ENCODE results near the gene FAM50B. TPM values are rescaled to one million over a fixed set of nuclear protein-coding genes. Genes with fewer than 3 reads are reported as not detected.

Gene FAM50B, protein sequence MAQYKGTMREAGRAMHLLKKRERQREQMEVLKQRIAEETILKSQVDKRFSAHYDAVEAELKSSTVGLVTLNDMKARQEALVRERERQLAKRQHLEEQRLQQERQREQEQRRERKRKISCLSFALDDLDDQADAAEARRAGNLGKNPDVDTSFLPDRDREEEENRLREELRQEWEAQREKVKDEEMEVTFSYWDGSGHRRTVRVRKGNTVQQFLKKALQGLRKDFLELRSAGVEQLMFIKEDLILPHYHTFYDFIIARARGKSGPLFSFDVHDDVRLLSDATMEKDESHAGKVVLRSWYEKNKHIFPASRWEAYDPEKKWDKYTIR
- polyA plus RNA-seq, result 10 to 100 TPM in 1 of 3 donors, 1 to 10 TPM in 2; 3.9 to 15.9 (median 4.2) TPM

DNA sequence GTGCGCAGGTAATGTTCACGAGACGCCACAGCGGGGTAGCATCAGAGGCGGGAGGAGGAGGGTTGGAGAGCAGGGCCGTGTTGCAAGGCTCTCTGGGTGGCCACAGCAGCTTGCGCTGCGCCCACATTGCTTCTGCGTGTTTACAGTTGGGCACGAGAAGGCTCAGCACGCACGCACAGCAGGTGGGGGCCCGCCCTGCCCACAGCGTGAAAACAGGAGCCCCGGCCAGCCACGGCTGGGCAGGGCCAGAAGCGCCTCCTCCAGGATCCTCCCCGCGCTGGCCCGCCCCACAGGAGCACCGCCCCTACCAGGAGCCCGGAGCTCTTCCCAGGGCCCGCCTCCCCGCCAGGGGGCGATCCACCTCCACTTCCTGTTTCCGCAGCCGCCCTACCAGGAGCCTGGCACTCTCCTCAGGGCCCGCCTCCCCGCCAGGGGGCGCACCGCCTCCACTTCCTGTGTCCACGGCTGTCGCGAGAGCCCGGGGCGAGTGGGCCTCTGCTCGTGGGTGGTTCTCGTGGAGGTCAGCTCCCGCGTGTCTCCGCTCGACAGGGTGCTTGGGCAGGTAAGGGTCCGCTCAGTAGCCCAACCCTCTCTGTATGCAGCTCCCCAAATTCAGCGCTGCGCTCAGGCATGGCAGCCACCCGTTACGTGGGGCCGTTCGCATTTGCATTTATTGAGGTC is at the start of gene FAM50B:
FAM50B (plus strand) TSS at position 449 of the 681 bp plus-strand sequence. CDS start 439 bp downstream, outside the sequence.
- Mint-ChIP-seq H3K27me3 (ENCODE audit: low read depth in 3 of 3) (peaks cover 3 to 9% (median 4%) of the 10 kb centered on the region in 3 donors), H3K4me3 (peak within 1 kb of the TSS; percentile 82 to 95 (median 88)), H3K36me3 (no peaks in the 10 kb centered on the region), H3K9me3 (peaks cover 0 to 3% (median 0%) of the 10 kb centered on the region in 6 donors), H3K27ac (peak within 1 kb of the TSS; percentile 84 to 98 (median 93)), H3K4me1 (peaks cover 14 to 15% of the 10 kb centered on the region in 2 donors)
- peak; percentile 91 to 94 (median 94) for DNase-seq

- peaks cover 2 to 5% (median 4%) of the 10 kb centered on the region in 3 donors for H3K27me3 Mint-ChIP-seq (ENCODE audit: low read depth in 3 of 3)
- H3K9me3 Mint-ChIP-seq, result no peaks in the 10 kb centered on the region
- H3K27ac Mint-ChIP-seq, result peak overlapping the region in 1 of 6 donors; percentile 41
- H3K4me3 Mint-ChIP-seq, result no peak overlapping the region
- no peaks in the 10 kb centered on the region for H3K36me3 Mint-ChIP-seq
- H3K4me1 Mint-ChIP-seq, result no peaks in the 10 kb centered on the region
- no peak for DNase-seq
Measured at GRCh38 chr6:3799719-3800118, 49.5 kb upstream of the FAM50B start.

DNA sequence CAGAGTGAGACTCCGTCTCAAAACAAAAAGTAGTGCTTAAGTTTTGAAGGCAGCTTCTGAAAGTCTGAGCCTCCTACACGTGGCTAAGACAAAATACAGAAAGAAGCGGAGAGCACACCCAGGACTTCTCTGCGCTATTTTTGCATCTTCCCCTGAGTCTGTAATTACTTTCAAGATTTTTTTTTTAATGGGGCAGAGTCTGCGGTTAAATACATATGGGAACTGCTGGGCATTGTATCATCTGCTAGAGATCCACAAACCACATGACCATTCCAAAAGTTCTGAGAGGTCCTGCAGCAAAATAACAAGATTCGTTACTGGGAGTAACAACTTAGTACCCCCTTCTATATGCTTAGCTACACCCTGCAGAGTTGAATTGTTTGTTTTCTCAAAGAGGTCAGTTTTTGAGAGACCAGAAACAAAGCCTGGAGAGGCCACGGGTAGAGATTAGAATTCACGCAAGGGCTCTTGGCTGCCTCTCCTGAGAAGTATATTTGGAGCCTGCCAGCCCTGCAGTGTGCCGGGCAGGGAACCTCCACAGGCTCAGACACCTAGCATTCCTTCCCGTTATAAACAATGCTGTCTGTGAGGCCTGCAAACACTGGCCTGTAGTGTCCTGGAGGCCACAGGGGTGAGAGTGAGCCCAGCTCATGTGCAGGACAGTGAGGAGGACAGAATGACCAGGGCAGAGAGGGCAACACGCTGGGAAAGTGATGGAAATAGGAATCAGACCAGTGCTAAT is 48.2 kb upstream of the FAM50B start:
- H3K4me3 Mint-ChIP-seq, result no peak overlapping the region
- no peaks in the 10 kb centered on the region for H3K9me3 Mint-ChIP-seq
- H3K4me1 Mint-ChIP-seq, result no peaks in the 10 kb centered on the region
- H3K27ac Mint-ChIP-seq, result no peak overlapping the region
- no peak for DNase-seq
- peaks cover under 1 to 4% (median 4%) of the 10 kb centered on the region in 3 donors for H3K27me3 Mint-ChIP-seq (ENCODE audit: low read depth in 3 of 3)
- H3K36me3 Mint-ChIP-seq, result no peaks in the 10 kb centered on the region

DNA sequence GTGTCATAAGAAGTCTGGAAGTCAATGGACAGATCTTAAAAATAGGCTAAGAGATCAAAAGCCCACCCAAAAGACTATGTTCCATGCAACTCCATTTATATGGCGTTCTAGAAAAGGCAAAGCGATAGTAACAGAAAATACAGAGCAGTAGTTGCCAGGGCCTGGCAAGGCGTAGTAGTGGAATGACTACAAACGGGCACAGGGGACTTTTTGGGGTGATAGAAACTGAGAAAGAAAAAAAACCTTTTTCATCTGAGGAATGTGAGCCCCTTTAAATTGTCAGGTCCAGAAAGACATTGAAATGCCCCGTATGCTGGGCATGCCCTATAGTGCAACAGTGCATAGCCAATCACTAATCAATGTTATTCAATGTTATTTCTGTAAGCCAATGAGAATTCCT is 47.2 kb upstream of the FAM50B start:
- DNase-seq, result no peak
- Mint-ChIP-seq H3K4me1 (no peaks in the 10 kb centered on the region), H3K9me3 (no peaks in the 10 kb centered on the region), H3K27ac (no peak overlapping the region), H3K4me3 (no peak overlapping the region), H3K27me3 (ENCODE audit: low read depth in 3 of 3) (peaks cover 0 to 7% (median 3%) of the 10 kb centered on the region in 3 donors), H3K36me3 (no peaks in the 10 kb centered on the region)

DNA sequence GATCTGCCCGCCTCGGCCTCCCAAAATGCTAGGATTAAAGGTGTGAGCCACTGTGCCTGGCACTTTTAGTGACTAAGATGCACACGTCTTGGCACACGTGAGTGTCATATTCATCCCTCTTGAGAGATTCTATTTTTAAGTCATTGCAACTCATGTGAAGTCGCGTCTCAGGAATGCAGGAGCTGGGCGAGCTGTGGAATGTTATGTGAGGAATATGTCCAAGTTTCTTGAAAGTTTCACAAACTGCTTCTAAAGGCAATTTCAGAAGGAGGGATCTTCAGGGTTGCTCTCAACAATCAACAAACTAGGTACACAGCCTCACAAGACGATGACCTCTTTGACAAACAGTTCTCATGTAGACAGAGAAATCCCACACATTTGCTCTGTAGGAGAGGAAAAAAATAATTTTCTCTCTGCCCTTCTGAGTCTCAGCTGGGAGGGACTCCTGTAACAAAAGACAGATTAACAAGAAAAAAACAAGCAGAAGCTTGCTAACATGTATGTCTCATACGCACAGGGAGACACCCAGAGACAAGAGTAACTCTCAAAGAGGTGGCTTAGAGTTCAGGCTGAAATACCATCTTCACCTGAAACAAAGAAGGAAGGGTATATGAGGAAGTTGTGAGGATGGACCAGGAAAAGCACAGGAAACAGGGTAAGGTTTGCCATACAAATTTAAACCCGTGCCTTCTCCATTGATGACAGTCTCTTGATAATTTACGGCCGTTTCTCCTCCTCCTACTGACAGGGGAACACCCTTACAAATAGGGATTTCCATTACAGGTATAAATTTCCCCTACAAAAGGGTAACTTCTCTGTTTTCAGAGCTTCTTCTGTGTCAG is 45.3 kb upstream of the FAM50B start:
- no peaks in the 10 kb centered on the region for H3K36me3 Mint-ChIP-seq
- no peaks in the 10 kb centered on the region for H3K9me3 Mint-ChIP-seq
- peaks cover 0 to 7% (median 3%) of the 10 kb centered on the region in 3 donors for H3K27me3 Mint-ChIP-seq (ENCODE audit: low read depth in 3 of 3)
- no peak overlapping the region for H3K4me3 Mint-ChIP-seq
- DNase-seq, result no peak
- no peaks in the 10 kb centered on the region for H3K4me1 Mint-ChIP-seq
- H3K27ac Mint-ChIP-seq, result no peak overlapping the region

- H3K27ac Mint-ChIP-seq, result no peak overlapping the region
- peaks cover 0 to 3% (median 0%) of the 10 kb centered on the region in 3 donors for H3K27me3 Mint-ChIP-seq (ENCODE audit: low read depth in 3 of 3)
- no peak for DNase-seq
- H3K4me1 Mint-ChIP-seq, result no peaks in the 10 kb centered on the region
- no peak overlapping the region for H3K4me3 Mint-ChIP-seq
- H3K36me3 Mint-ChIP-seq, result no peaks in the 10 kb centered on the region
- no peaks in the 10 kb centered on the region for H3K9me3 Mint-ChIP-seq
Measured at GRCh38 chr6:3804964-3805363, 44.2 kb upstream of the FAM50B start.

DNA sequence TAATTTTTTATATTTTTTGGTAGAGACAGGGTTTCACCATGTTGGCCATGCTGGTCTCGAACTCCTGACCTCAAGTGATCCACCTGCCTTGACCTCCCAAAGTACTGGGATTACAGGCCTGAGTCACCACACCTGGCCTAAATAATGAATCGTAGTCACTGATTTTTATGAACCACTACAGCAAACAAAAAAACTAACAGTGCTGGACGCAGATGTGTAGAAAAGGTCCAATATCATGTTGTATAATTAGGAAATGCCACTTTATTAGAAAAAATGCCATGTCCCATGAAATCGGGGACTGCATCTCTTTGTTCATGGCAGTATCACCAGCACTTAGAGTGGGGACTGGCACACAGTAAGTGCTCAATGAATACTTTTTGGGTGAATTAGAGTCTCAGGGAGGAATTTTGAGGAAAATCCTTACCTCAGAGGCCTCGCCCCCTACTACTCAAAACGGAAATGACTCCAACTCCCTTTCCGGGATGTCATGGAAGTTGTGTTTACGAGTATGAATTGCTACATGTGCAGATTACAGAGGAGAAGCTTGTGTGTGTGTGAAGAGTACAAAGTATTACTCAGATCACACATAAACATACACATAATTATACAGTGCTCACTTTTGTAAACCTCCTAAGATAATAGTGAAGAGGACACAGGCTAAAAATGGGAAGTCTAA is 43.6 kb upstream of the FAM50B start:
- no peaks in the 10 kb centered on the region for H3K4me1 Mint-ChIP-seq
- H3K36me3 Mint-ChIP-seq, result no peaks in the 10 kb centered on the region
- H3K27ac Mint-ChIP-seq, result no peak overlapping the region
- H3K4me3 Mint-ChIP-seq, result no peak overlapping the region
- H3K27me3 Mint-ChIP-seq (ENCODE audit: low read depth in 3 of 3), result peaks cover 0 to 3% (median 0%) of the 10 kb centered on the region in 3 donors
- DNase-seq, result no peak
- no peaks in the 10 kb centered on the region for H3K9me3 Mint-ChIP-seq

- Mint-ChIP-seq H3K27ac (no peak overlapping the region), H3K4me1 (no peaks in the 10 kb centered on the region), H3K36me3 (no peaks in the 10 kb centered on the region), H3K27me3 (ENCODE audit: low read depth in 3 of 3) (peaks cover 0 to 3% (median 1%) of the 10 kb centered on the region in 3 donors), H3K9me3 (no peaks in the 10 kb centered on the region), H3K4me3 (no peak overlapping the region)
- DNase-seq, result no peak
Measured at GRCh38 chr6:3806169-3806922, 42.8 kb upstream of the FAM50B start.

DNA sequence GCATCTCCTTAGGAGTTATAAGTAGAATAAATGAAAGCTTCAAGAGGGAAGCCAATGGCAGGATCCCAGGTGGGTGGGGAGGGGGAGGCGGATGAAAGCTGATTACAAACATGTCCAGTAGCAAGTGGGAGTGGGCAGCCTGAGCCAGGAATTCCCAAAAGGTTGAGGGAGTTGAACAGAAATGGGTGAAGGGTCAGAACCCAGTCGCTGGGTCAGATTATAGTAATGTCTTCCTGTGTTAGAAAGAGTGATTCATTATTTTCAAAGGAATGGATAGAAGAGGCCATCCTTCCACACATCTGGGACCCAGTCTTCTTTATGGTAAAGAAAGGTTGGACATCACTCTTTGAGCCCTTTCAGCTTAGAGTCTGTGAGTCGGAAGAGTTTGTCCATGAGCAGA is 41.0 kb upstream of the FAM50B start:
- no peaks in the 10 kb centered on the region for H3K9me3 Mint-ChIP-seq
- H3K27ac Mint-ChIP-seq, result no peak overlapping the region
- H3K4me3 Mint-ChIP-seq, result no peak overlapping the region
- no peaks in the 10 kb centered on the region for H3K36me3 Mint-ChIP-seq
- peaks cover 0 to 3% (median 2%) of the 10 kb centered on the region in 3 donors for H3K27me3 Mint-ChIP-seq (ENCODE audit: low read depth in 3 of 3)
- no peak for DNase-seq
- no peaks in the 10 kb centered on the region for H3K4me1 Mint-ChIP-seq

DNA sequence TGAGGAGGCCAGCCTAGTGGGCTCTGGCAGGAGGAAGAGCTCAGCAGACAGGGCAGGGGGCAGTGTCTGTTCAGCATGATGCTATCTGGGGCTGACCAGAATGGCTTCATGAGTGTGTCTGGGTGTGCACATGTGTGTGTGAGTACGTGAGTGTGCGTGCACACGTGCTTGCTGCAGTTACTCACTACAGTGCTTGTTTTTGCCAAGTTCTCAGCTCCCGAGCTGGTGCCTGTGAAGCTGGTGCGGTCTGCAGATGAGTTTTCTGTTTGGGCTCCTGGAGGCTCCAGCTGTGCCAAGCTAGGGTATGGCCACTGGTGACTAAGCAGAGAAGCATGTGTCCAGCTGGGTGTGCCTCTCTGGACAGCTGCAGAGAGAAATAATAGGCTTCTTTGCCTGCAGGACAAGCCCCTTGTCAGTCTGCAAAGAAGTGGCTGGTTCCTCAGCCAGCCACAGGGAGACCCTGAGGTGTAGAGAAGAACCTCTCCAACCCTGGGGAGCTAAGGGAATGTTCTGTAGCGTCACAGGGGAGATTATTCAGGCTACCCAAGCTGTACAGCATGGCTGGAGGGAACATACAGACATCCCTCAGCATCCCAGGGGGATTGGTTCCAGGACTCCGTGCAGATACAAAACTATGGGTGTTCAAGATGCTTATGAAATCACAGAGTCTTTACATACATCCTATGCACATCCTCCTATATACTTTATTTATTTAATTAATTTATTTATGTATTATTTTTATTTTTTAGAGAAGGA is 40.2 kb upstream of the FAM50B start:
- Mint-ChIP-seq H3K27ac (no peak overlapping the region), H3K36me3 (no peaks in the 10 kb centered on the region), H3K27me3 (ENCODE audit: low read depth in 3 of 3) (peaks cover 0 to 5% (median 2%) of the 10 kb centered on the region in 3 donors), H3K4me3 (no peak overlapping the region), H3K4me1 (no peaks in the 10 kb centered on the region), H3K9me3 (no peaks in the 10 kb centered on the region)
- no peak for DNase-seq

- no peaks in the 10 kb centered on the region for H3K9me3 Mint-ChIP-seq
- peaks cover 0 to 5% (median 2%) of the 10 kb centered on the region in 3 donors for H3K27me3 Mint-ChIP-seq (ENCODE audit: low read depth in 3 of 3)
- DNase-seq, result no peak
- H3K4me3 Mint-ChIP-seq, result no peak overlapping the region
- H3K27ac Mint-ChIP-seq, result peak overlapping the region in 1 of 6 donors; percentile 24
- H3K36me3 Mint-ChIP-seq, result no peaks in the 10 kb centered on the region
- no peaks in the 10 kb centered on the region for H3K4me1 Mint-ChIP-seq
Measured at GRCh38 chr6:3809515-3809891, 39.7 kb upstream of the FAM50B start.

GRCh38 chr6:3809982-3810381 is 39.2 kb upstream of the FAM50B start:
- H3K27me3 Mint-ChIP-seq (ENCODE audit: low read depth in 3 of 3), result peaks cover 0 to 5% (median 2%) of the 10 kb centered on the region in 3 donors
- DNase-seq, result no peak
- no peaks in the 10 kb centered on the region for H3K36me3 Mint-ChIP-seq
- H3K4me1 Mint-ChIP-seq, result no peaks in the 10 kb centered on the region
- no peak overlapping the region for H3K4me3 Mint-ChIP-seq
- no peak overlapping the region for H3K27ac Mint-ChIP-seq
- no peaks in the 10 kb centered on the region for H3K9me3 Mint-ChIP-seq
